ENCODE results near the gene KIAA0586. TPM values are rescaled to one million over a fixed set of nuclear protein-coding genes. Genes with fewer than 3 reads are reported as not detected.
"Not testable (repeated sequence)": the region's sequence is repeated elsewhere in the genome, so short reads cannot be mapped to it uniquely, and the experiment has no call there.

The KIAA0586 gene
- total RNA-seq, 1 donor from 2014 or later, result 19.7 TPM

DNA sequence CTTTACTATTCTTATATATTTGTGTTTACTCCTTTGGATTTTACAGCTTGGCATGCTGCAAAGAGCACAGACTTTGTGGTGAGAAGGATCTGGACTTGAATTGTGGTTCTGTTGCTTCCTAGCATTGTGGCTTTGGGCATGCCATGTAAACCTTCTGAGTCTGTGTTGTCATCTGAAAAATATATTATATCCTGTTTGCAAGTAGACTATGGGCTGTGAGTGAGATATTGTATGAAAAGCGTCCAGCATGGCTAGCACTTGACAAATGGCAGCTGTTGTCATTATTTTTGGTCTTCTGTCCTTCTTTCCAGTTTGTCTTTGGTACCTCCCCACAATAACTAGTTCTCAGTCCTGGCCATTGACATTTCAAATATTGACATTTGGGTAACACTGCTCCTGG, 148.4 kb downstream of the KIAA0586 start:
- Mint-ChIP-seq H3K4me3 (no peak overlapping the region), H3K27me3 (ENCODE audit: low read depth) (no peaks in the 10 kb centered on the region), H3K9me3 (peaks cover 4% of the 10 kb centered on the region), H3K36me3 (no peaks in the 10 kb centered on the region), H3K4me1 (peaks cover 18% of the 10 kb centered on the region), H3K27ac (no peak overlapping the region)
- no peak for DNase-seq (ENCODE audit: low spot score in 2 of 2, unreplicated experiment in 2 of 2)
- TF ChIP-seq, protein P1, sequence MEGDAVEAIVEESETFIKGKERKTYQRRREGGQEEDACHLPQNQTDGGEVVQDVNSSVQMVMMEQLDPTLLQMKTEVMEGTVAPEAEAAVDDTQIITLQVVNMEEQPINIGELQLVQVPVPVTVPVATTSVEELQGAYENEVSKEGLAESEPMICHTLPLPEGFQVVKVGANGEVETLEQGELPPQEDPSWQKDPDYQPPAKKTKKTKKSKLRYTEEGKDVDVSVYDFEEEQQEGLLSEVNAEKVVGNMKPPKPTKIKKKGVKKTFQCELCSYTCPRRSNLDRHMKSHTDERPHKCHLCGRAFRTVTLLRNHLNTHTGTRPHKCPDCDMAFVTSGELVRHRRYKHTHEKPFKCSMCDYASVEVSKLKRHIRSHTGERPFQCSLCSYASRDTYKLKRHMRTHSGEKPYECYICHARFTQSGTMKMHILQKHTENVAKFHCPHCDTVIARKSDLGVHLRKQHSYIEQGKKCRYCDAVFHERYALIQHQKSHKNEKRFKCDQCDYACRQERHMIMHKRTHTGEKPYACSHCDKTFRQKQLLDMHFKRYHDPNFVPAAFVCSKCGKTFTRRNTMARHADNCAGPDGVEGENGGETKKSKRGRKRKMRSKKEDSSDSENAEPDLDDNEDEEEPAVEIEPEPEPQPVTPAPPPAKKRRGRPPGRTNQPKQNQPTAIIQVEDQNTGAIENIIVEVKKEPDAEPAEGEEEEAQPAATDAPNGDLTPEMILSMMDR (IDR thresholded peaks at IDR 0.05; ENCODE audit: unreplicated experiment), result no peak

DNA sequence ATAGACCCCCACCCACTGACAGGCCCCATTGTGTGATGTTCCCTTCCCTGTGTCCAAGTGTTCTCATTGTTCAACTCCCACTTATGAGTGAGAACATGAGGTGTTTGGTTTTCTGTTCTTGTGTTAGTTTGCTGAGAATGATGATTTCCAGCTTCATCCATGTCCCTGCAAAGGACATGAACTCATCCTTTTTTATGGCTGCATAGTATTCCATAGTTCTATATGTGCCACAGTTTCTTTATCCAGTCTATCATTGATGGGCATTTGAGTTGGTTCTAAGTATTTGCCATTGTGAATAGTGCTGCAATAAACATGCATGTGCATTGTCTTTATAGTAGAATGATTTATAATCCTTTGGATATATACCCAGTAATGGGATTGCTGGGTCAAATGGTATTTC, 152.5 kb downstream of the KIAA0586 start:
- peaks cover 24% of the 10 kb centered on the region for H3K9me3 Mint-ChIP-seq

DNA sequence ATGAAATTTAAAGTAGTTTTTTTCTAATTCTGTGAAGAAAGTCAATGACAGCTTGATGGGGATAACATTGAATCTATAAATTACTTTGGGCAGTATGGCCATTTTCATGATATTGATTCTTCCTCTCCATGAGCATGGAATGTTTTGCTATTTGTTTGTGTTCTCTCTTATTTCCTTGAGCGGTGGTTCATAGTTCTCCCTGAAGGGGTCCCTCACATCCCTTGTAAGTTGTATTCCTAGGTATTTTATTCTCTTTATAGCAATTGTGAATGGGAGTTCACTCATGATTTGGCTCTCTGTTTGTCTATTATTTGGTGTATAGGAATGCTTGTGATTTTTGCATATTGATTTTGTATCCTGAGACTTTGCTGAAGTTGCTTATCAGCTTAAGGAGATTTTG, 153.9 kb downstream of the KIAA0586 start:
- Mint-ChIP-seq H3K9me3 (peaks cover 27% of the 10 kb centered on the region), H3K4me1 (peaks cover 13% of the 10 kb centered on the region)
- H3K27me3 Mint-ChIP-seq (ENCODE audit: low read depth); H3K4me3 Mint-ChIP-seq; DNase-seq (ENCODE audit: low spot score in 2 of 2, unreplicated experiment in 2 of 2); H3K36me3 Mint-ChIP-seq; H3K27ac Mint-ChIP-seq: not testable (repeated sequence)

More for the DNA sequence above, 152.5 kb downstream of the KIAA0586 start:
- peaks cover 12% of the 10 kb centered on the region for H3K4me1 Mint-ChIP-seq
- not testable (repeated sequence) for DNase-seq (ENCODE audit: low spot score in 2 of 2, unreplicated experiment in 2 of 2); H3K36me3 Mint-ChIP-seq; H3K27ac Mint-ChIP-seq; H3K4me3 Mint-ChIP-seq; H3K27me3 Mint-ChIP-seq (ENCODE audit: low read depth)

DNA sequence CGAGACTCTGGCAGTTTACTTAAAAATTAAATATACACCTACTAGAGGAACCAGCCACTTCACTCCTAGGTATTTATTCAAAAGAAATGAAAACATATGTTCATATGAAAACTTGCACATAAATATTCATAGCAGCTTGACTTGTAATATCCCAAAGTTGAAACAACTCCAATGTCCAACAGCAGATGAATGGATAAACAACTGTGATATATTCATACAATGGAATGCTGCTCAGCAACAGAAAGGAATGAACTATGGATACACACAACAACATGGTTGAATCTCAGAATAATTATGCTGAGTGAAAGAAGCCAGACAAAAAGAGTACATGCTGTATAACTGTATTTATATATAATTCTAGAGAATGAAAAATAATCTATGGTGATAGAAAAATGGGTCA, 156.9 kb downstream of the KIAA0586 start:
- Mint-ChIP-seq H3K9me3 (peaks cover 30% of the 10 kb centered on the region), H3K27me3 (ENCODE audit: low read depth) (no peaks in the 10 kb centered on the region), H3K36me3 (peaks cover 3% of the 10 kb centered on the region), H3K4me3 (no peak overlapping the region), H3K4me1 (peaks cover 23% of the 10 kb centered on the region), H3K27ac (no peak overlapping the region)
- TF ChIP-seq, protein P1 (IDR thresholded peaks at IDR 0.05; ENCODE audit: unreplicated experiment), result no peak
- no peak for DNase-seq (ENCODE audit: low spot score in 2 of 2, unreplicated experiment in 2 of 2)

DNA sequence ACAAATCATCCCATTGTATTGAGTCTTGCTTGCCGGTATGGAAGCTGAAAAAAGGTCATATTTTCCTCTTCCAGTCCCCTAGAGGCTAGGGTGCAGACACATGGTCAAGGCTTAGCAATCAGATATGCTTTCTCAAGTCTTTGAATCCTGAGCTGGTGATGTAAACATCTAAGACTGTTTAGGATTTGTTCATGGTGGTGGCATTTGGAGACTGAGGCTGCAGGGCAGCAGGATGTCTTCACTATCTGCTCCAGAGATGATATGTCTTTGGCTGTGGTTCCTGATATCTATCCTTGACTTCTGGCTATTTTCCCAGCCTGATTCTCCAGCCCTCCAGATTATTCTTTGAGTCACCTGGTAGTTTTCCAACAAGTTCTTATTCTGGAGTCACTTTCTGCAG, 159.8 kb downstream of the KIAA0586 start:
- Mint-ChIP-seq H3K4me1 (peaks cover 23% of the 10 kb centered on the region), H3K27me3 (ENCODE audit: low read depth) (no peaks in the 10 kb centered on the region)
- no peak for DNase-seq (ENCODE audit: low spot score in 2 of 2, unreplicated experiment in 2 of 2)

DNA sequence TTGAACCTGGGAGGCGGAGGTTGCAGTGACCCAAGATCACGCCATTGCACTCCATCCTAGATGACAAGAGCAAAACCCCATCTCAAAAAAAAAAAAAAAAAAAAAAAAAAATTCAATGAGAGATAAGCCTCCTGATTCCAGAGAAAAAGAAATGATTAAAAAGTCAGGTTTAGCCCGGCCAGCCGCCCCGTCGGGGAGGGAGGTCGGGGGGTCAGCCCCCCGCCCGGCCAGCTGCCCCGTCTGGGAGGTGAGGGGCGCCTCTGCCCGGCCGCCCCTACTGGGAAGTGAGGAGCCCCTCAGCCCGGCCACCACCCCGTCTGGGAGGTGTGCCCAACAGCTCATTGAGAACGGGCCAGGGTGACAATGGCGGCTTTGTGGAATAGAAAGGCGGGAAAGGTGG, 160.8 kb downstream of the KIAA0586 start:
- not testable (repeated sequence) for H3K4me3 Mint-ChIP-seq; DNase-seq (ENCODE audit: low spot score in 2 of 2, unreplicated experiment in 2 of 2); H3K27me3 Mint-ChIP-seq (ENCODE audit: low read depth); H3K36me3 Mint-ChIP-seq; H3K27ac Mint-ChIP-seq
- H3K4me1 Mint-ChIP-seq, result peaks cover 23% of the 10 kb centered on the region
- peaks cover 15% of the 10 kb centered on the region for H3K9me3 Mint-ChIP-seq

More for the DNA sequence above, 159.8 kb downstream of the KIAA0586 start:
- Mint-ChIP-seq H3K9me3 (peaks cover 26% of the 10 kb centered on the region), H3K27ac (peak overlapping the region; percentile 43), H3K36me3 (peaks cover 3% of the 10 kb centered on the region), H3K4me3 (no peak overlapping the region)
- TF ChIP-seq, protein P1 (IDR thresholded peaks at IDR 0.05; ENCODE audit: unreplicated experiment), result no peak

DNA sequence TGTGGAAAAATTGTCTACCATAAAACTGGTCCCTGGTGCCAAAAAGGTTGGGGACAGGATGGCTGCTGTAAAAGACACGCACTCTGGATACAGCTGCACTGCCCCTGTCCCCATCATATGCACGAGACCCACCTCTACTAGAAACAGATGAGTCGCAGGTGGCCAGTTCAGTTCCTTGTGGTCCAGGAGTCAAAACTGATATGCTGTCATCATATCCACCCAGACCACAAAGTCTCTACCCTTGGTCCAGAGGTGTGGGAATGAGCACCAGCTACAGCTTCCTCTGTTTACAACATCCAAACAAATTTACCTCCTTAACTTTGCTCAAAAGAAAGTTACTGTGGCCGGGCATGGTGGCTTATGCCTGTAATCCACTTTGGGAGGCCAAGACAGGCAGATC, 166.5 kb downstream of the KIAA0586 start:
- DNase-seq (ENCODE audit: low spot score in 2 of 2, unreplicated experiment in 2 of 2), result no peak
- no peaks in the 10 kb centered on the region for H3K36me3 Mint-ChIP-seq
- H3K27ac Mint-ChIP-seq, result no peak overlapping the region
- H3K4me3 Mint-ChIP-seq, result no peak overlapping the region
- no peaks in the 10 kb centered on the region for H3K27me3 Mint-ChIP-seq (ENCODE audit: low read depth)
- H3K9me3 Mint-ChIP-seq, result peaks cover 12% of the 10 kb centered on the region
- TF ChIP-seq, protein P1 (IDR thresholded peaks at IDR 0.05; ENCODE audit: unreplicated experiment), result no peak
- no peaks in the 10 kb centered on the region for H3K4me1 Mint-ChIP-seq

Measured in mesothelial cell of epicardium (in vitro differentiated cells).